Activated CD8-positive, alpha-beta memory T cell treated with anti-CD3 and anti-CD28 coated beads for 4 hours (primary cell): ENCODE measurements around the gene SLC13A4.
"Not testable (repeated sequence)": the region's sequence is repeated elsewhere in the genome, so short reads cannot be mapped to it uniquely, and the experiment has no call there.

Experiments used
- DNase-seq, 2 donors: peaks; one replicate each; pipeline ENCODE4 v3.0.0-alpha.2; 2020; ENCODE audit warnings: low read depth in 2 of 2

The SLC13A4 gene

GRCh38 chr7:135697276-135698049 lies 30.5 kb downstream of the SLC13A4 start:
- DNase-seq = no peak

- no peak for DNase-seq
These were observed 34.4 kb downstream of the SLC13A4 start for GRCh38 chr7:135693558-135693957.

GRCh38 chr7:135692606-135693005 lies 35.4 kb downstream of the SLC13A4 start:
- DNase-seq = not testable (repeated sequence)

- DNase-seq = no peak
These were observed 35.9 kb downstream of the SLC13A4 start for GRCh38 chr7:135692055-135692454.

- no peak for DNase-seq
These were observed 37.4 kb downstream of the SLC13A4 start for GRCh38 chr7:135690566-135690965.

- no peak for DNase-seq
These were observed 40.5 kb downstream of the SLC13A4 start for GRCh38 chr7:135687466-135687865.

- no peak for DNase-seq
These were observed 42.5 kb downstream of the SLC13A4 start for GRCh38 chr7:135685306-135686084.

- no peak for DNase-seq
These were observed 43.3 kb downstream of the SLC13A4 start for GRCh38 chr7:135684699-135685098.

GRCh38 chr7:135684136-135684535 lies 43.9 kb downstream of the SLC13A4 start:
- DNase-seq = no peak

GRCh38 chr7:135683609-135684008 lies 44.4 kb downstream of the SLC13A4 start:
- no peak for DNase-seq

- DNase-seq = no peak
These were observed 45.8 kb downstream of the SLC13A4 start for GRCh38 chr7:135682191-135682590.

- DNase-seq = no peak
These were observed 46.2 kb downstream of the SLC13A4 start for GRCh38 chr7:135681762-135682161.

- DNase-seq = no peak
These were observed 49.1 kb downstream of the SLC13A4 start for GRCh38 chr7:135678612-135679575.

- no peak for DNase-seq
These were observed 54.7 kb downstream of the SLC13A4 start for GRCh38 chr7:135673360-135673706.

- no peak for DNase-seq
These were observed 55.2 kb downstream of the SLC13A4 start for GRCh38 chr7:135672560-135673359.

- DNase-seq = no peak
These were observed 57.8 kb downstream of the SLC13A4 start for GRCh38 chr7:135670179-135670578.

- no peak for DNase-seq
These were observed 58.2 kb downstream of the SLC13A4 start for GRCh38 chr7:135669774-135670173.

GRCh38 chr7:135668852-135669395 lies 59.1 kb downstream of the SLC13A4 start:
- DNase-seq = not testable (repeated sequence)

GRCh38 chr7:135667626-135668025 lies 60.4 kb downstream of the SLC13A4 start:
- DNase-seq = not testable (repeated sequence)

GRCh38 chr7:135666846-135667245 lies 61.1 kb downstream of the SLC13A4 start:
- DNase-seq = no peak

GRCh38 chr7:135666156-135666555 lies 61.8 kb downstream of the SLC13A4 start:
- DNase-seq = no peak
